ENCODE data around the gene DDX6.
"Not testable (repeated sequence)": the region's sequence is repeated elsewhere in the genome, so short reads cannot be mapped to it uniquely, and the experiment has no call there.

DNA sequence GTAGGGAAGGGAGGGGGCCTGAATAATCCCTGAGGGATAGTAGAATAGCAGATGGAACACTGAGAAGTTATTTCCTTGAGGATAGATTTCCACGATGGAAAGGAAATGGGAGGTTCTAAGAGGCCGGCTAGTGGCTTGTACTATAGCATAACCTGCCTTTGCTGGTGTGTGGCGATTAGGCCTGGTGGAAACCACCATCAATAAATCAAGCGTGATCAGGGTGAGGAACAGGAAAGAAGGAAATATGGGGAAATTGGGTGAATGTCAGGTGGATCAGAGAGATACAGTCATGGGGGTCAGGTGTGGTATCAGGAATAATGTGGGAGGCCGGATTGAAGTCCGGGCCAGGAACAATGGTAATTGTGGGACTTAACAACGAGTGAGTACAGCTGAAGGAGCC lies 72.4 kb downstream of the DDX6 start:
- TF ChIP-seq, protein P1, sequence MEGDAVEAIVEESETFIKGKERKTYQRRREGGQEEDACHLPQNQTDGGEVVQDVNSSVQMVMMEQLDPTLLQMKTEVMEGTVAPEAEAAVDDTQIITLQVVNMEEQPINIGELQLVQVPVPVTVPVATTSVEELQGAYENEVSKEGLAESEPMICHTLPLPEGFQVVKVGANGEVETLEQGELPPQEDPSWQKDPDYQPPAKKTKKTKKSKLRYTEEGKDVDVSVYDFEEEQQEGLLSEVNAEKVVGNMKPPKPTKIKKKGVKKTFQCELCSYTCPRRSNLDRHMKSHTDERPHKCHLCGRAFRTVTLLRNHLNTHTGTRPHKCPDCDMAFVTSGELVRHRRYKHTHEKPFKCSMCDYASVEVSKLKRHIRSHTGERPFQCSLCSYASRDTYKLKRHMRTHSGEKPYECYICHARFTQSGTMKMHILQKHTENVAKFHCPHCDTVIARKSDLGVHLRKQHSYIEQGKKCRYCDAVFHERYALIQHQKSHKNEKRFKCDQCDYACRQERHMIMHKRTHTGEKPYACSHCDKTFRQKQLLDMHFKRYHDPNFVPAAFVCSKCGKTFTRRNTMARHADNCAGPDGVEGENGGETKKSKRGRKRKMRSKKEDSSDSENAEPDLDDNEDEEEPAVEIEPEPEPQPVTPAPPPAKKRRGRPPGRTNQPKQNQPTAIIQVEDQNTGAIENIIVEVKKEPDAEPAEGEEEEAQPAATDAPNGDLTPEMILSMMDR (IDR thresholded peaks at IDR 0.05; ENCODE audit: borderline replicate concordance, extremely low read depth, low read length, poor library complexity, severe bottlenecking): not testable (repeated sequence)
- not testable (repeated sequence) for TF ChIP-seq EZH2 (IDR thresholded peaks at IDR 0.05; ENCODE audit: borderline replicate concordance, low read depth, low read length, severe bottlenecking)

All from DND-41 (cell line).